HepG2 (cell line): ENCODE measurements around the gene MASTL. TPM values are rescaled to one million over a fixed set of nuclear protein-coding genes. Genes with fewer than 3 reads are reported as not detected.

Source experiments
- DPF2 ChIP-seq: sonication (generic); formaldehyde crosslinking; IDR thresholded peaks from 2 replicates; pipeline ENCODE4 v1.4.0; 2020; ENCODE audit warnings: mild to moderate bottlenecking, low read depth, missing genetic modification reagents, borderline replicate concordance
- HMGXB3 ChIP-seq: sonication (generic); formaldehyde crosslinking; IDR thresholded peaks from 2 replicates; pipeline ENCODE4 v1.4.0; 2020; ENCODE audit warnings: missing genetic modification reagents, borderline replicate concordance
- MLLT10 ChIP-seq: sonication (generic); formaldehyde crosslinking; IDR thresholded peaks from 2 replicates; pipeline ENCODE4 v1.4.0; 2020; ENCODE audit warnings: missing genetic modification reagents
- RNF2 ChIP-seq: fragments of 450-650 bp; conservative IDR thresholded peaks from 2 replicates; pipeline ENCODE4 v1.6.1; 2016; ENCODE audit warnings: low read depth
- ZFP90 ChIP-seq: sonication (generic); formaldehyde crosslinking; IDR thresholded peaks from 2 replicates; pipeline ENCODE4 v1.8.0; 2022; ENCODE audit warnings: missing genetic modification reagents, mild to moderate bottlenecking, inconsistent platforms, borderline replicate concordance
- ZNF33A ChIP-seq: sonication (generic); formaldehyde crosslinking; IDR thresholded peaks from 2 replicates; pipeline ENCODE4 v1.5.1; 2020; ENCODE audit warnings: missing genetic modification reagents, mild to moderate bottlenecking, moderate library complexity, borderline replicate concordance
- ZNF660 ChIP-seq: sonication (generic); formaldehyde crosslinking; IDR thresholded peaks from 2 replicates; pipeline ENCODE4 v1.5.1; 2020; ENCODE audit warnings: mild to moderate bottlenecking, low read depth, missing genetic modification reagents, borderline replicate concordance
- polyA plus RNA-seq, 8 experiments: library from polyadenylated mRNA; depleted of rRNA in 3 of 8; stranded (reverse) in 7 of 8; unstranded in 1 of 8; fragments of >200 nt; fragmentation: Illumina TruSeq in 4 of 8; extraction: Trizol in 4 of 8; gene quantifications; 2 replicates each; pipeline versions ENCODE4 v1.2.1 to v1.2.3, GENCODE V29; 2011 to 2016; ENCODE audit warnings: low read depth in 4 of 8, missing spikeins in 1 of 8, mixed read lengths in 1 of 8; ENCODE audit not compliant: insufficient read depth in 1 of 8
- total RNA-seq, 5 experiments: library from RNA; depleted of rRNA; stranded (reverse); fragments of >200 nt; fragmentation: Illumina TruSeq; extraction: Trizol; gene quantifications; 2 replicates each; pipeline ENCODE4 v1.2.3, GENCODE V29; 2016; ENCODE audit warnings: low read depth in 1 of 5
- TF ChIP-seq, protein P1 (sequence below): sonication (generic); formaldehyde crosslinking; IDR thresholded peaks from 2 replicates; pipeline ENCODE4 v1.5.0; 2020; ENCODE audit warnings: mild to moderate bottlenecking, missing genetic modification reagents, borderline replicate concordance
- TF ChIP-seq, protein P2 (sequence below): sonication (generic); formaldehyde crosslinking; IDR thresholded peaks from 2 replicates; pipeline ENCODE4 v1.4.0; 2020; ENCODE audit warnings: missing genetic modification reagents

The MASTL gene
- total and polyA plus RNA-seq, 2 of the 13 experiments (the other 11 are each of a cell fraction or from before 2014, with no cell fraction given): 6.0 to 18.0 TPM

DNA sequence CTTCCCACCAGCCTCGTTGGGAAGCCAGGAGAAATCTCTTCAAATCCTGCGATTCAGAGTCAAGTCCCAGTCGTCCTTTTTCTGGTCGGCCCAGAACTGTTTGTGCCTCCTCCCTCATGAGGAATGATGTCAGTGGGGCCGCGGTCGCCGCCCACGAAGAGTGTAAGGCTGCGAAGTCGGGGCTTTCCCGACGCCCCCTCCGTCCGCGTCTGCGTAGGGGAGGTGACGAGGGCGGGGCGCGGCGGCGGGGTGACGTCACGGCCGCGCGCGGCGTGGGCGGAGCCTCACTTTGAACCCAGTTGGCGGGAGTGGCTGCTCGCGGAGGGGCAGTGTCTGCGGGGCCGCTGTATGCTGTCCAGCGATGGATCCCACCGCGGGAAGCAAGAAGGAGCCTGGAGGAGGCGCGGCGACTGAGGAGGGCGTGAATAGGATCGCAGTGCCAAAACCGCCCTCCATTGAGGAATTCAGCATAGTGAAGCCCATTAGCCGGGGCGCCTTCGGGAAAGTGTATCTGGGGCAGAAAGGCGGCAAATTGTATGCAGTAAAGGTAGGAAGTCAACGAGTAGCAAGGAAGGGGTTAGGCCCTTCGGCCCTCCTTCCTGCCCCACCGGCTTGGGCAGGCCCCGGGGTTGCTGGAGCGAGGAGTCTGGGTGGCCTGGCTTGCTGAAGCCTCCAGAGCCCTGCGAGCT, at the start of gene MASTL (continued):
- TF ChIP-seq, protein P1, sequence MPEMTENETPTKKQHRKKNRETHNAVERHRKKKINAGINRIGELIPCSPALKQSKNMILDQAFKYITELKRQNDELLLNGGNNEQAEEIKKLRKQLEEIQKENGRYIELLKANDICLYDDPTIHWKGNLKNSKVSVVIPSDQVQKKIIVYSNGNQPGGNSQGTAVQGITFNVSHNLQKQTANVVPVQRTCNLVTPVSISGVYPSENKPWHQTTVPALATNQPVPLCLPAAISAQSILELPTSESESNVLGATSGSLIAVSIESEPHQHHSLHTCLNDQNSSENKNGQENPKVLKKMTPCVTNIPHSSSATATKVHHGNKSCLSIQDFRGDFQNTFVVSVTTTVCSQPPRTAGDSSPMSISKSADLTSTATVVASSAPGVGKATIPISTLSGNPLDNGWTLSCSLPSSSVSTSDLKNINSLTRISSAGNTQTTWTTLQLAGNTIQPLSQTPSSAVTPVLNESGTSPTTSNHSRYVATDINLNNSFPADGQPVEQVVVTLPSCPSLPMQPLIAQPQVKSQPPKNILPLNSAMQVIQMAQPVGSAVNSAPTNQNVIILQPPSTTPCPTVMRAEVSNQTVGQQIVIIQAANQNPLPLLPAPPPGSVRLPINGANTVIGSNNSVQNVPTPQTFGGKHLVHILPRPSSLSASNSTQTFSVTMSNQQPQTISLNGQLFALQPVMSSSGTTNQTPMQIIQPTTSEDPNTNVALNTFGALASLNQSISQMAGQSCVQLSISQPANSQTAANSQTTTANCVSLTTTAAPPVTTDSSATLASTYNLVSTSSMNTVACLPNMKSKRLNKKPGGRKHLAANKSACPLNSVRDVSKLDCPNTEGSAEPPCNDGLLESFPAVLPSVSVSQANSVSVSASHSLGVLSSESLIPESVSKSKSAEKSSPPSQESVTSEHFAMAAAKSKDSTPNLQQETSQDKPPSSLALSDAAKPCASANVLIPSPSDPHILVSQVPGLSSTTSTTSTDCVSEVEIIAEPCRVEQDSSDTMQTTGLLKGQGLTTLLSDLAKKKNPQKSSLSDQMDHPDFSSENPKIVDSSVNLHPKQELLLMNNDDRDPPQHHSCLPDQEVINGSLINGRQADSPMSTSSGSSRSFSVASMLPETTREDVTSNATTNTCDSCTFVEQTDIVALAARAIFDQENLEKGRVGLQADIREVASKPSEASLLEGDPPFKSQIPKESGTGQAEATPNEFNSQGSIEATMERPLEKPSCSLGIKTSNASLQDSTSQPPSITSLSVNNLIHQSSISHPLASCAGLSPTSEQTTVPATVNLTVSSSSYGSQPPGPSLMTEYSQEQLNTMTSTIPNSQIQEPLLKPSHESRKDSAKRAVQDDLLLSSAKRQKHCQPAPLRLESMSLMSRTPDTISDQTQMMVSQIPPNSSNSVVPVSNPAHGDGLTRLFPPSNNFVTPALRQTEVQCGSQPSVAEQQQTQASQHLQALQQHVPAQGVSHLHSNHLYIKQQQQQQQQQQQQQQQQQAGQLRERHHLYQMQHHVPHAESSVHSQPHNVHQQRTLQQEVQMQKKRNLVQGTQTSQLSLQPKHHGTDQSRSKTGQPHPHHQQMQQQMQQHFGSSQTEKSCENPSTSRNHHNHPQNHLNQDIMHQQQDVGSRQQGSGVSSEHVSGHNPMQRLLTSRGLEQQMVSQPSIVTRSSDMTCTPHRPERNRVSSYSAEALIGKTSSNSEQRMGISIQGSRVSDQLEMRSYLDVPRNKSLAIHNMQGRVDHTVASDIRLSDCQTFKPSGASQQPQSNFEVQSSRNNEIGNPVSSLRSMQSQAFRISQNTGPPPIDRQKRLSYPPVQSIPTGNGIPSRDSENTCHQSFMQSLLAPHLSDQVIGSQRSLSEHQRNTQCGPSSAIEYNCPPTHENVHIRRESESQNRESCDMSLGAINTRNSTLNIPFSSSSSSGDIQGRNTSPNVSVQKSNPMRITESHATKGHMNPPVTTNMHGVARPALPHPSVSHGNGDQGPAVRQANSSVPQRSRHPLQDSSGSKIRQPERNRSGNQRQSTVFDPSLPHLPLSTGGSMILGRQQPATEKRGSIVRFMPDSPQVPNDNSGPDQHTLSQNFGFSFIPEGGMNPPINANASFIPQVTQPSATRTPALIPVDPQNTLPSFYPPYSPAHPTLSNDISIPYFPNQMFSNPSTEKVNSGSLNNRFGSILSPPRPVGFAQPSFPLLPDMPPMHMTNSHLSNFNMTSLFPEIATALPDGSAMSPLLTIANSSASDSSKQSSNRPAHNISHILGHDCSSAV: no peak
- TF ChIP-seq ZNF660 (CRISPR knock-in tag) (no peak), ZNF33A (CRISPR knock-in tag) (no peak), HMGXB3 (CRISPR knock-in tag) (peak; percentile 75; the same call in 1 of the 2 replicates), RNF2 (no peak), ZFP90 (CRISPR knock-in tag) (no peak), DPF2 (CRISPR knock-in tag) (no peak), MLLT10 (CRISPR knock-in tag) (no peak)
- TF ChIP-seq, protein P2, sequence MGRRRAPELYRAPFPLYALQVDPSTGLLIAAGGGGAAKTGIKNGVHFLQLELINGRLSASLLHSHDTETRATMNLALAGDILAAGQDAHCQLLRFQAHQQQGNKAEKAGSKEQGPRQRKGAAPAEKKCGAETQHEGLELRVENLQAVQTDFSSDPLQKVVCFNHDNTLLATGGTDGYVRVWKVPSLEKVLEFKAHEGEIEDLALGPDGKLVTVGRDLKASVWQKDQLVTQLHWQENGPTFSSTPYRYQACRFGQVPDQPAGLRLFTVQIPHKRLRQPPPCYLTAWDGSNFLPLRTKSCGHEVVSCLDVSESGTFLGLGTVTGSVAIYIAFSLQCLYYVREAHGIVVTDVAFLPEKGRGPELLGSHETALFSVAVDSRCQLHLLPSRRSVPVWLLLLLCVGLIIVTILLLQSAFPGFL (CRISPR knock-in tag): no peak
